ENCODE results near the gene LRRC3B. TPM values are rescaled to one million over a fixed set of nuclear protein-coding genes. Genes with fewer than 3 reads are reported as not detected.

LRRC3B gene
- total RNA-seq, 1 donor from 2014 or later = not detected

GRCh38 chr3:26713091-26713490 lies 90.5 kb downstream of the LRRC3B start:
- no peak for ATAC-seq

- no peak for ATAC-seq
These were observed 91.9 kb downstream of the LRRC3B start for GRCh38 chr3:26714485-26714884.

GRCh38 chr3:26715431-26715830 lies 92.9 kb downstream of the LRRC3B start:
- no peak for ATAC-seq

- ATAC-seq = no peak
These were observed 95.7 kb downstream of the LRRC3B start for GRCh38 chr3:26718315-26718714.

GRCh38 chr3:26719134-26719533 lies 96.6 kb downstream of the LRRC3B start:
- ATAC-seq = no peak

- no peak for ATAC-seq
These were observed 98.5 kb downstream of the LRRC3B start for GRCh38 chr3:26721047-26721446.

GRCh38 chr3:26731843-26732242 lies 109.3 kb downstream of the LRRC3B start:
- ATAC-seq = no peak

GRCh38 chr3:26750263-26750662 lies 127.7 kb downstream of the LRRC3B start:
- ATAC-seq = no peak

- no peak for ATAC-seq
These were observed 129.9 kb downstream of the LRRC3B start for GRCh38 chr3:26752466-26752865.

GRCh38 chr3:26753095-26753494 lies 130.5 kb downstream of the LRRC3B start:
- ATAC-seq = no peak

GRCh38 chr3:26757978-26758377 lies 135.4 kb downstream of the LRRC3B start:
- no peak for ATAC-seq

All from esophagus mucosa (tissue), 1 donor.